Ascending aorta (tissue), 2 donors: ENCODE measurements around the gene PDGFA. TPM values are rescaled to one million over a fixed set of nuclear protein-coding genes. Genes with fewer than 3 reads are reported as not detected.

ENCODE experiments used
- DNase-seq, 2 donors: peaks; one replicate each; pipeline ENCODE4 v3.0.0-alpha.2; 2019; ENCODE audit warnings: low spot score in 2 of 2
- H3K27ac ChIP-seq, 2 donors: fragments of 200-600 bp; sonication (generic); one replicate each; pipeline ENCODE4 v1.5.1; 2016 to 2017; ENCODE audit warnings: mild to moderate bottlenecking in 1 of 2
- H3K27me3 ChIP-seq: fragments of 200-600 bp; sonication (generic); one replicate; pipeline ENCODE4 v1.5.1; 2017
- H3K36me3 ChIP-seq, 2 donors: fragments of 200-600 bp; sonication (generic); one replicate each; pipeline ENCODE4 v1.5.1; 2016
- H3K4me1 ChIP-seq, 2 donors: fragments of 200-600 bp; sonication (generic); one replicate each; pipeline ENCODE4 v1.5.1; 2016 to 2017; ENCODE audit warnings: mild to moderate bottlenecking in 1 of 2
- H3K4me3 ChIP-seq, 2 donors: fragments of 200-600 bp; sonication (generic); one replicate each; pipeline ENCODE4 v1.5.1; 2016 to 2017; ENCODE audit warnings: mild to moderate bottlenecking in 1 of 2
- H3K9me3 ChIP-seq, 2 donors: fragments of 200-600 bp; sonication (generic); one replicate each; pipeline ENCODE4 v1.5.1; 2016
- CTCF ChIP-seq, 3 experiments: fragments of 200-600 bp in 2 of 3; fragments of 450-650 bp in 1 of 3; sonication (generic) in 2 of 3; IDR thresholded peaks; one replicate each; pipeline ENCODE4 v1.5.1; 2016 to 2019; ENCODE audit warnings: antibody characterized with exemption in 3 of 3, mild to moderate bottlenecking in 1 of 3, moderate library complexity in 1 of 3
- intact Hi-C: fragments of 100-400 bp; cut with DNase I; formaldehyde crosslinking; loops from one replicate; pipeline ENCODE4 v1.15.1; 2023
- total RNA-seq: library from RNA; depleted of rRNA; stranded (reverse); fragments of >200 nt; gene quantifications from one replicate; pipeline ENCODE4 v1.1.0, GENCODE V29; 2016

Gene PDGFA
- total RNA-seq, 1 donor from 2014 or later, result 349 TPM

- H3K27ac ChIP-seq, result peak overlapping the region; percentile 69 to 77
- intact Hi-C loops, result no loop called here
- no peak for DNase-seq
- no peaks in the 10 kb centered on the region for H3K9me3 ChIP-seq
- no peak for TF ChIP-seq CTCF (IDR thresholded peaks at IDR 0.05)
- peaks cover 21 to 35% of the 10 kb centered on the region in 2 donors for H3K4me1 ChIP-seq
- H3K4me3 ChIP-seq, result no peak overlapping the region
- no peaks in the 10 kb centered on the region for H3K27me3 ChIP-seq
- H3K36me3 ChIP-seq, result no peaks in the 10 kb centered on the region
Observed at GRCh38 chr7:540579-540978, 20.9 kb upstream of the PDGFA start.

- no peak for TF ChIP-seq CTCF (IDR thresholded peaks at IDR 0.05)
- peaks cover 21 to 35% of the 10 kb centered on the region in 2 donors for H3K4me1 ChIP-seq
- H3K36me3 ChIP-seq, result no peaks in the 10 kb centered on the region
- intact Hi-C loops, result no loop called here
- no peak for DNase-seq
- H3K27me3 ChIP-seq, result no peaks in the 10 kb centered on the region
- no peaks in the 10 kb centered on the region for H3K9me3 ChIP-seq
- H3K27ac ChIP-seq, result peak overlapping the region; percentile 69 to 77
- no peak overlapping the region for H3K4me3 ChIP-seq
Observed at GRCh38 chr7:539731-540411, 20.2 kb upstream of the PDGFA start.

GRCh38 chr7:538764-539685 lies 19.4 kb upstream of the PDGFA start:
- no peak for TF ChIP-seq CTCF (IDR thresholded peaks at IDR 0.05)
- no peak for DNase-seq
- Histone ChIP-seq H3K4me1 (peaks cover 21 to 35% of the 10 kb centered on the region in 2 donors), H3K27ac (peak overlapping the region; percentile 69 to 77), H3K9me3 (no peaks in the 10 kb centered on the region), H3K27me3 (no peaks in the 10 kb centered on the region), H3K36me3 (no peaks in the 10 kb centered on the region), H3K4me3 (no peak overlapping the region)
- intact Hi-C loops, result no loop called here

GRCh38 chr7:537911-538634 lies 18.4 kb upstream of the PDGFA start:
- Histone ChIP-seq H3K4me1 (peaks cover 19 to 29% of the 10 kb centered on the region in 2 donors), H3K36me3 (no peaks in the 10 kb centered on the region), H3K27ac (peak overlapping the region; percentile 69 to 77), H3K4me3 (peak overlapping the region in 1 of 2 donors; percentile 10), H3K9me3 (no peaks in the 10 kb centered on the region), H3K27me3 (no peaks in the 10 kb centered on the region)
- DNase-seq, result peak in 1 of 2 donors; percentile 89
- intact Hi-C loops, result no loop called here
- no peak for TF ChIP-seq CTCF (IDR thresholded peaks at IDR 0.05)

GRCh38 chr7:536231-536630 lies 16.6 kb upstream of the PDGFA start:
- Histone ChIP-seq H3K27me3 (no peaks in the 10 kb centered on the region), H3K9me3 (no peaks in the 10 kb centered on the region), H3K4me3 (no peak overlapping the region), H3K4me1 (peaks cover 11 to 22% of the 10 kb centered on the region in 2 donors), H3K27ac (no peak overlapping the region), H3K36me3 (no peaks in the 10 kb centered on the region)
- TF ChIP-seq CTCF (IDR thresholded peaks at IDR 0.05), result no peak
- intact Hi-C loops, result no loop called here
- DNase-seq, result no peak
